GM18868 (cell line): Measurements from ENCODE around the gene SHB.

ENCODE experiments used
- ATAC-seq: cut with Tn5 transposase; IDR thresholded peaks from one replicate; pipeline ENCODE4 v1.9.1; 2021; ENCODE audit warnings: mild to moderate bottlenecking, moderate library complexity; ENCODE audit not compliant: unreplicated experiment

SHB gene

GRCh38 chr9:37994639-37995347 lies 74.2 kb downstream of the SHB start:
- peak; percentile 78 for ATAC-seq

GRCh38 chr9:37992924-37993349 lies 76.1 kb downstream of the SHB start:
- no peak for ATAC-seq

GRCh38 chr9:37990404-37991015 lies 78.5 kb downstream of the SHB start:
- ATAC-seq, result no peak

GRCh38 chr9:37989701-37990100 lies 79.3 kb downstream of the SHB start:
- no peak for ATAC-seq

- ATAC-seq, result no peak
Measured at GRCh38 chr9:37988602-37989001, 80.4 kb downstream of the SHB start.

GRCh38 chr9:37988041-37988440 lies 81.0 kb downstream of the SHB start:
- no peak for ATAC-seq

GRCh38 chr9:37987467-37987981 lies 81.5 kb downstream of the SHB start:
- no peak for ATAC-seq

GRCh38 chr9:37986771-37987258 lies 82.2 kb downstream of the SHB start:
- no peak for ATAC-seq

GRCh38 chr9:37986001-37986400 lies 83.0 kb downstream of the SHB start:
- ATAC-seq, result no peak

GRCh38 chr9:37984672-37985611 lies 84.1 kb downstream of the SHB start:
- ATAC-seq, result no peak

GRCh38 chr9:37984278-37984671 lies 84.8 kb downstream of the SHB start:
- no peak for ATAC-seq

GRCh38 chr9:37983381-37984067 lies 85.5 kb downstream of the SHB start:
- ATAC-seq, result no peak

- no peak for ATAC-seq
Measured at GRCh38 chr9:37979844-37980243, 89.2 kb downstream of the SHB start.

GRCh38 chr9:37978983-37979382 lies 90.0 kb downstream of the SHB start:
- no peak for ATAC-seq

GRCh38 chr9:37978481-37978864 lies 90.6 kb downstream of the SHB start:
- no peak for ATAC-seq

GRCh38 chr9:37977851-37978480 lies 91.1 kb downstream of the SHB start:
- no peak for ATAC-seq

GRCh38 chr9:37976714-37977477 lies 92.1 kb downstream of the SHB start:
- ATAC-seq, result no peak

GRCh38 chr9:37975639-37976038 lies 93.4 kb downstream of the SHB start:
- ATAC-seq, result no peak

- no peak for ATAC-seq
Measured at GRCh38 chr9:37974506-37975173, 94.4 kb downstream of the SHB start.
